ENCODE results near the gene SLC30A1. TPM values are rescaled to one million over a fixed set of nuclear protein-coding genes. Genes with fewer than 3 reads are reported as not detected.
"Not testable (repeated sequence)": the region's sequence is repeated elsewhere in the genome, so short reads cannot be mapped to it uniquely, and the experiment has no call there.

The SLC30A1 gene
- total and polyA plus RNA-seq, 9 donors, result 7.4 to 23.4 (median 18.9) TPM

- no peak overlapping the region for H3K27ac ChIP-seq
- no peaks in the 10 kb centered on the region for H3K27me3 ChIP-seq
- TF ChIP-seq EP300 (IDR thresholded peaks at IDR 0.05) (no peak), POLR2A (IDR thresholded peaks at IDR 0.05) (no peak), CTCF (IDR thresholded peaks at IDR 0.05) (no peak)
- intact Hi-C loops (cut with DNase I), result no loop called here
- 87 to 96% (median 95%) methylated on average over 4 of the region's 4 CpGs for WGBS, 3 donors
- no peak for DNase-seq
- H3K4me1 ChIP-seq (ENCODE audit: insufficient read depth), result no peaks in the 10 kb centered on the region
- H3K36me3 ChIP-seq, result no peaks in the 10 kb centered on the region
- no peak overlapping the region for H3K4me3 ChIP-seq
- no peaks in the 10 kb centered on the region for H3K9me3 ChIP-seq
Measured at GRCh38 chr1:211543025-211543424, 35.9 kb downstream of the SLC30A1 start.

GRCh38 chr1:211541720-211542477 lies 37.1 kb downstream of the SLC30A1 start:
- no peak overlapping the region for H3K4me3 ChIP-seq
- H3K36me3 ChIP-seq, result no peaks in the 10 kb centered on the region
- H3K9me3 ChIP-seq, result no peaks in the 10 kb centered on the region
- DNase-seq, result no peak
- WGBS, 3 donors, result 50 to 57% (median 55%) methylated on average over 7 of the region's 7 CpGs
- no peak for TF ChIP-seq CTCF (IDR thresholded peaks at IDR 0.05)
- no peak for TF ChIP-seq EP300 (IDR thresholded peaks at IDR 0.05)
- TF ChIP-seq POLR2A (IDR thresholded peaks at IDR 0.05), result no peak
- H3K4me1 ChIP-seq (ENCODE audit: insufficient read depth), result no peaks in the 10 kb centered on the region
- H3K27ac ChIP-seq, result no peak overlapping the region
- no peaks in the 10 kb centered on the region for H3K27me3 ChIP-seq
- intact Hi-C loops (cut with DNase I), result no loop called here

- H3K9me3 ChIP-seq, result no peaks in the 10 kb centered on the region
- no peak overlapping the region for H3K4me3 ChIP-seq
- H3K27me3 ChIP-seq, result no peaks in the 10 kb centered on the region
- H3K27ac ChIP-seq, result no peak overlapping the region
- no peaks in the 10 kb centered on the region for H3K4me1 ChIP-seq (ENCODE audit: insufficient read depth)
- DNase-seq, result no peak
- 84 to 100% (median 86%) methylated on average over 2 of the region's 2 CpGs for WGBS, 3 donors
- TF ChIP-seq EP300 (IDR thresholded peaks at IDR 0.05), result no peak
- no peak for TF ChIP-seq POLR2A (IDR thresholded peaks at IDR 0.05)
- no peak for TF ChIP-seq CTCF (IDR thresholded peaks at IDR 0.05)
- intact Hi-C loops (cut with DNase I), result no loop called here
- no peaks in the 10 kb centered on the region for H3K36me3 ChIP-seq
Measured at GRCh38 chr1:211541278-211541677, 37.7 kb downstream of the SLC30A1 start.

- H3K4me1 ChIP-seq (ENCODE audit: insufficient read depth); intact Hi-C loops (cut with DNase I); H3K27ac ChIP-seq; H3K27me3 ChIP-seq; H3K36me3 ChIP-seq; H3K9me3 ChIP-seq; H3K4me3 ChIP-seq; DNase-seq: not testable (repeated sequence)
- 88 to 100% (median 94%) methylated on average over 1 of the region's 1 CpG for WGBS, 3 donors
Measured at GRCh38 chr1:211540824-211541223, 38.1 kb downstream of the SLC30A1 start.

GRCh38 chr1:211538287-211538686 lies 40.7 kb downstream of the SLC30A1 start:
- Histone ChIP-seq H3K4me1 (ENCODE audit: insufficient read depth) (no peaks in the 10 kb centered on the region), H3K9me3 (no peaks in the 10 kb centered on the region), H3K36me3 (no peaks in the 10 kb centered on the region), H3K27ac (no peak overlapping the region), H3K27me3 (no peaks in the 10 kb centered on the region), H3K4me3 (no peak overlapping the region)
- WGBS, 3 donors, result 67 to 75% (median 72%) methylated on average over 8 of the region's 8 CpGs
- no peak for DNase-seq
- intact Hi-C loops (cut with DNase I), result no loop called here
- TF ChIP-seq CTCF (IDR thresholded peaks at IDR 0.05) (no peak), EP300 (IDR thresholded peaks at IDR 0.05) (no peak), POLR2A (IDR thresholded peaks at IDR 0.05) (no peak)

Data from ovary (tissue), 9 donors.